CD4-positive, alpha-beta T cell (primary cell): ENCODE measurements around the gene MXRA5. TPM values are rescaled to one million over a fixed set of nuclear protein-coding genes. Genes with fewer than 3 reads are reported as not detected.

Experiments used
- ATAC-seq: fragments of 200-7000 bp; cut with Tn5 transposase; one replicate; pipeline ENCODE4 v1.10.0; 2022; ENCODE audit warnings: mild to moderate bottlenecking; ENCODE audit not compliant: poor library complexity
- CTCF ChIA-PET: fragments of 350-600 bp; sonication (Branson Sonifier 250); formaldehyde crosslinking; loops from one replicate; lab custom pipeline; 2021; ENCODE audit warnings: antibody characterized with exemption, inconsistent platforms; lab: Charles Lee
- POLR2A ChIA-PET: fragments of 350-600 bp; sonication (Branson Sonifier 250); formaldehyde crosslinking; loops from one replicate; lab custom pipeline; 2021; ENCODE audit warnings: antibody characterized with exemption, inconsistent platforms; lab: Charles Lee
- DNase-seq, 14 experiments: peaks; one replicate each; pipeline ENCODE4 v3.0.0-alpha.2; 2013 to 2020; ENCODE audit warnings: mixed read lengths in 2 of 14
- H3K27ac ChIP-seq, 2 donors: one replicate each; pipeline versions ENCODE4 v1.5.1 to v1.7.0; 2013; ENCODE audit warnings: low read length in 2 of 2, low read depth in 1 of 2, mild to moderate bottlenecking in 1 of 2
- H3K27me3 ChIP-seq, 2 experiments: 1 replicate in 1 of 2; 2 replicates in 1 of 2; pipeline versions ENCODE4 v1.6.1 to v1.7.0; 2013; ENCODE audit warnings: low read length in 2 of 2, control low read depth in 1 of 2, mild to moderate bottlenecking in 1 of 2, moderate library complexity in 1 of 2; ENCODE audit not compliant: insufficient read depth in 2 of 2, control insufficient read depth in 1 of 2
- H3K36me3 ChIP-seq: one replicate; pipeline ENCODE4 v1.6.1; 2013; ENCODE audit warnings: low read length, control low read depth; ENCODE audit not compliant: insufficient read depth
- H3K4me1 ChIP-seq: one replicate; pipeline ENCODE4 v1.6.1; 2013; ENCODE audit warnings: low read length, control low read depth; ENCODE audit not compliant: insufficient read depth
- H3K4me3 ChIP-seq: one replicate; pipeline ENCODE4 v1.5.1; 2013; ENCODE audit warnings: mild to moderate bottlenecking, low read length, moderate library complexity
- H3K9me3 ChIP-seq, 2 experiments: 1 replicate in 1 of 2; 2 replicates in 1 of 2; pipeline versions ENCODE4 v1.6.1 to v1.7.0; 2013; ENCODE audit warnings: low read length in 2 of 2, mild to moderate bottlenecking in 2 of 2, control low read depth in 1 of 2, moderate library complexity in 1 of 2; ENCODE audit not compliant: control insufficient read depth in 1 of 2, insufficient read depth in 1 of 2
- H3K27ac Mint-ChIP-seq: one replicate; pipeline ENCODE4 v1.8.0; 2020; ENCODE audit warnings: mixed read lengths
- H3K27me3 Mint-ChIP-seq: one replicate; pipeline ENCODE4 v1.8.0; 2021; ENCODE audit warnings: mixed read lengths
- H3K36me3 Mint-ChIP-seq: one replicate; pipeline ENCODE4 v1.8.0; 2021; ENCODE audit warnings: low read depth, mixed read lengths
- H3K4me1 Mint-ChIP-seq: one replicate; pipeline ENCODE4 v1.8.0; 2021; ENCODE audit warnings: low read depth, mixed read lengths
- H3K4me3 Mint-ChIP-seq: one replicate; pipeline ENCODE4 v1.8.0; 2020; ENCODE audit warnings: mild to moderate bottlenecking, mixed read lengths
- H3K9me3 Mint-ChIP-seq: one replicate; pipeline ENCODE4 v1.8.0; 2020; ENCODE audit warnings: mixed read lengths
- CTCF ChIP-seq: fragments of 200-600 bp; IDR thresholded peaks from one replicate; pipeline ENCODE4 v1.8.0; 2022; ENCODE audit warnings: antibody characterized with exemption, mild to moderate bottlenecking
- intact Hi-C, 2 experiments: fragments of 100-400 bp; cut with DNase I in 1 of 2; cut with micrococcal nuclease in 1 of 2; formaldehyde crosslinking; loops; one replicate each; pipeline versions ENCODE4 v1.15.1 to v1.9.0; 2023 to 2025; cut with DNase I, micrococcal nuclease
- total RNA-seq, 174 experiments: library from RNA in 2 of 174; stranded (reverse) in 2 of 174; gene quantifications; one replicate each; pipeline ENCODE4 v1.2.3 and lab custom pipeline; 2021 to 2026

Gene MXRA5
- total RNA-seq, 2 experiments from 2014 or later = not detected

- Mint-ChIP-seq H3K27me3 (no peaks in the 10 kb centered on the region), H3K4me1 (no peaks in the 10 kb centered on the region), H3K9me3 (no peaks in the 10 kb centered on the region), H3K36me3 (no peaks in the 10 kb centered on the region), H3K27ac (no peak overlapping the region), H3K4me3 (no peak overlapping the region)
- CTCF ChIA-PET = no interaction called here
- no peak overlapping the region for H3K4me3 ChIP-seq
- DNase-seq = no peak
- intact Hi-C loops = no loop called here
- H3K27ac ChIP-seq = no peak overlapping the region
- H3K27me3 ChIP-seq = no peaks in the 10 kb centered on the region
- H3K36me3 ChIP-seq = no peaks in the 10 kb centered on the region
- H3K9me3 ChIP-seq = no peaks in the 10 kb centered on the region
- ATAC-seq = no peak
- POLR2A ChIA-PET = no interaction called here
- no peaks in the 10 kb centered on the region for H3K4me1 ChIP-seq
- TF ChIP-seq CTCF = no peak
Observed at GRCh38 chrX:3388457-3388856, 42.0 kb upstream of the MXRA5 start.

DNA sequence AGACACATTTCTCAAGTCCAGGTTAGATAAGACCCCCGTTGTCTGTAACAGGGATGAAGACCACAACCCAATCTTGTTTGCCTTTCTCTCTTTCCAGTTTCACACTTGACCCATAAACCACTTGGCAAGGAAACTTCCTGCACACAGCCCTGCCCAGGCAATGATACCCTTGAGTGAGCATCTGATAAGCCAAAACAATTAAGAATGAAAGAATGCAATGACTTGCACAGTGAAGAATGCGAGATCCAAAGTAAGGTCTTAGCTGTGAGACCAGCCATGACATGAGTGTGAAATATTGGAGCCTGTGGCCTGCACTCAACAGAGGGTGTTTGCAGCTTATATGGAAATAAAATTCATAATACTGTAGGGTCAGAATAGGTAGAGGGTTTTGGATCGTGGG, 37.9 kb upstream of the MXRA5 start:
- no peaks in the 10 kb centered on the region for H3K27me3 ChIP-seq
- POLR2A ChIA-PET = no interaction called here
- no peaks in the 10 kb centered on the region for H3K9me3 ChIP-seq
- ATAC-seq (no peak), DNase-seq (no peak)
- H3K4me3 Mint-ChIP-seq = no peak overlapping the region
- H3K36me3 ChIP-seq = no peaks in the 10 kb centered on the region
- CTCF ChIA-PET = no interaction called here
- H3K27me3 Mint-ChIP-seq = no peaks in the 10 kb centered on the region
- H3K4me3 ChIP-seq = no peak overlapping the region
- H3K4me1 Mint-ChIP-seq = no peaks in the 10 kb centered on the region
- H3K4me1 ChIP-seq = no peaks in the 10 kb centered on the region
- no peak for TF ChIP-seq CTCF
- intact Hi-C loops = no loop called here
- H3K27ac Mint-ChIP-seq = no peak overlapping the region
- no peaks in the 10 kb centered on the region for H3K36me3 Mint-ChIP-seq
- no peak overlapping the region for H3K27ac ChIP-seq
- no peaks in the 10 kb centered on the region for H3K9me3 Mint-ChIP-seq

GRCh38 chrX:3380603-3381002, 34.2 kb upstream of the MXRA5 start:
- Histone ChIP-seq H3K9me3 (no peaks in the 10 kb centered on the region), H3K27me3 (no peaks in the 10 kb centered on the region), H3K36me3 (no peaks in the 10 kb centered on the region), H3K4me1 (no peaks in the 10 kb centered on the region), H3K27ac (no peak overlapping the region), H3K4me3 (no peak overlapping the region)
- intact Hi-C loops = no loop called here
- TF ChIP-seq CTCF = no peak
- H3K36me3 Mint-ChIP-seq = no peaks in the 10 kb centered on the region
- peaks cover 2% of the 10 kb centered on the region for H3K9me3 Mint-ChIP-seq
- H3K27ac Mint-ChIP-seq = no peak overlapping the region
- no peak overlapping the region for H3K4me3 Mint-ChIP-seq
- ATAC-seq (no peak), DNase-seq (no peak)
- no peaks in the 10 kb centered on the region for H3K4me1 Mint-ChIP-seq
- no peaks in the 10 kb centered on the region for H3K27me3 Mint-ChIP-seq
- POLR2A ChIA-PET = no interaction called here
- CTCF ChIA-PET = no interaction called here
